HG02642 (cell line): Measurements from ENCODE around the gene TFAP2C.

Experiments
- ATAC-seq: cut with Tn5 transposase; IDR thresholded peaks from one replicate; pipeline ENCODE4 v1.9.1; 2021; ENCODE audit warnings: mild to moderate bottlenecking; ENCODE audit not compliant: unreplicated experiment, poor library complexity

TFAP2C gene

DNA sequence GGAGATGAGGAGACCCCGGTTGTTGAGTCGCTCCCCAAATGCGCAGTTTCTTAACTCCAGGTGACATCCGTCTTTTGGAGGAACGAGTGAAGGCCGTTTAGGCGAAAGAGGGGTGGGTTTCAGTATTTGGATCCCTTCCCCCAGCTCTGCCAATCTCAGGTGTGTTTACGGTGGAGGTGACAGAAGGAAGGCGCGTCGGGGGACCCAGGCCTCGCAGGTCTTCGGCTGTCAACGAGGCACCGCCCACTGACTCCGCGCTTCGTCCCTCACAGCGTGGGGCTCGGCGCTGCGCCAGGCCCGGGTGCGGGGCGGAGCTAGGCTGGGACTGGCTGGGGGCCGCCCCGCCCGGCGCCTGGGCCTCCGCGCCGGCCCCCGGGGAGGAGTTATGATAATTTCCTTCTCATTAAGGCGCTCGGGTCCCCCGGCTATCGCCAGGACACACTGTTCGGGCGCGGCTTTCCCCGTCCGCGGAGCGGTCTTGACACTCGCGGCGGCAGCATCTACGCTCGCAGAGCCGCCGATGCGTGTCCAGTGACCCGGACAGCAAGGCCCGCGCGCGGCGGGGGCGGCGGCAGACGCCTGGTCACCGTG lies at the start of gene TFAP2C:
TFAP2C (plus strand) TSS at position 434 of the 591 bp plus-strand sequence. CDS start 239 bp downstream, outside the sequence.
- ATAC-seq = no peak

DNA sequence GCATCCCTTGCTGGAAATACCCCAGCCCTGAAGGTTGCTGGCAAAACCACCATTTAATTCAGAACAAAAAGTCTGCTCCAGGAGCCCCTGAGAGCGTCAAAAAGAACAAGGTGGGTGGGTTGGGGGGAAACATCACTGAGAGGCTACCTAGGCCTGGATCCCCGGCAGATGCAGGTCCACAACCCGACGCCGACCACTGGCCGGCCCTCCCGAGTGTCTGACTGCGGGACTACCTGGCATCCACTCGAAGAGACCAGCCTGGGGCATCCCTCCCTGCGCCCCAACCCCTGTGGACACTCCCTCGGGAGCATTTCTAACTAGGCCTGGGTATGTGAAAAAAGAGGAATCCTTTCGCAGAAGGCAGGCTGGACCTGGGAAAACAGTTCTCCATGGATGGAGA lies 48.9 kb upstream of the TFAP2C start:
- ATAC-seq = no peak

DNA sequence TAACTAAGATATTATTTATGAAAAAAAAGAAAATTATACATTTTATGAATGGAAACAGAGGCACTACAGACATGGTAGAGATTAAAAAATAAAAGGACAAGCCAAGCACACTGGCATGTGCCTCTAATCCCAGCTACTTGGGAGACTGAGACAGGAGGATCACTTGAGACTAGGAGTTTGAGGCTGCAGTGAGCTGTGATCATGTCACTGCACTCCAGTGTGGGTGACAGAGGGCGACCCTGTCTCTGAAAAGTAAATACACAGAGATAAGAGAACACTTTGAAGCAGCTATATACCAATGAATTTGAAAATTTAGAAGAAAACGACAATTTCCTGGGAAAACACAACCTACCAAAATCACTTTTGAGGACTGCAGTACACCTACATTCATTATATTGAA lies 47.4 kb upstream of the TFAP2C start:
- ATAC-seq = no peak

DNA sequence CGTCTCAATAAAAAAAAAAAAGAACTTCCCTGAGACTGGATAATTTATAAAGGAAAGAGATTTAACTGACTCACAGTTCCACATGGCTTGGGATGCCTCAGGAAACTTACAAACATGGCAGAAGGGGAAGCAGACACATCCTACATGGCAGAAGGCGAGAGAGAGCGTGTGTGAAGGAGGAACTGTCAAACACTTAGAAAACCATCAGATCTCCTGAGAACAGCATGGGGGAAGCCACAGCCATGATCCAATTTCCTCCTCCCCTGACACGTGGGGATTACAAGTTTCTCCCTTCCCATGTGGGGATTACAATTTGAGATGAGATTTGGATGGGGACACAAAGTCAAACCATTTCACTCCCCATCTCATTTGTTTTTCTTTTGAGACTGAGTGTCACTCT lies 46.6 kb upstream of the TFAP2C start:
- no peak for ATAC-seq

DNA sequence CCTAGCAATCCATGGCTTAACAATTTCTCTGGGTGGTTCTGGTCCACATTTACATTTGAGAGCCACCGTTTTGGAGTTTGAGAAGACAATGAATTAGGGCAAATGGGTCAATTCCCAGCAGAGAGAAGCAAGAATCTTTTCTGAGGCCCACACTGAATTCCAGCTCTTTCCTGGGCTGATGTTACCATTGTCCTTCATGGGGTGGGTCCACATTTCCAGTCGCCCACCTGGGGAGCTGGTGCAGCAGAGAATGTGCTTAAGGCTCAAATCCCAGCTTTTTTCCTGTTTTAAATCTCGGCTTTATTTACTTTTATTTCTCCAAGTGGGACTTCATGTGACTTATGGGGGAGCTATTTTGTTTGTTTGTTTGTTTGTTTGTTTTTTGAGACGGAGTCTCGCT lies 44.2 kb upstream of the TFAP2C start:
- no peak for ATAC-seq

DNA sequence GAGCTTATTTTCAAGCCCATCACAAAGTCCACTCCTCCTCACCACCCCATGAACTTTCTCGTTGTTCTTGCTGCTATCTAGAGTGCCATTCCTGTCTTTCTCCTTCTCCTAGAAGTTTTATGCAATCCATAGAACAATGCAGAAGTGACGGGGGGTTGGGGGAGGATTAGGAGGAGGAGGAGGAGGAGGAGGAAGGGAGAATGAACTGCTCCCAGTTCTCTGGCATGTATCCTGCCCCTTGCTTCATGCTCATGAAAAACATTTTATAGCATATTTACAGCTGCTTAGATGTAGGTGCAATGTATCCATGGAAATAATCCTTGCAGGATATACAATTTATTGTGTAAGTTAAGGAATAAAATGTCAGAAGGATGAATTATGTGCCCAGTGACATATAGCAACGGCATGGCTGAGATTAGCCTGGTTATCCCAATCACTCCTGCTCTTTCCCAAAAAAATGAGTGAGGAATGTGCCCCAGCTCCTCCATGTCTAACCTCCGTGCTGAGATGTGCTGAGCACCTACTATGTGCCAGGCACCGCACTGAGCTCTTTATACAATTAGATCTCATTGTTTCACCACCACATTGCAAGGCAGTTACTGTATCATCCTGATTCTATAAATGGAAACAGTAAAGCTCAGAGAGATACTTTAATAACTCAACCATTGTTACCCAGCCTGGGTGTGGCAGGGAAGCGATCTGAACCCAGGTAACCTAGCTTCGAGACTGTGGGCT lies 41.6 kb upstream of the TFAP2C start:
- ATAC-seq = no peak

DNA sequence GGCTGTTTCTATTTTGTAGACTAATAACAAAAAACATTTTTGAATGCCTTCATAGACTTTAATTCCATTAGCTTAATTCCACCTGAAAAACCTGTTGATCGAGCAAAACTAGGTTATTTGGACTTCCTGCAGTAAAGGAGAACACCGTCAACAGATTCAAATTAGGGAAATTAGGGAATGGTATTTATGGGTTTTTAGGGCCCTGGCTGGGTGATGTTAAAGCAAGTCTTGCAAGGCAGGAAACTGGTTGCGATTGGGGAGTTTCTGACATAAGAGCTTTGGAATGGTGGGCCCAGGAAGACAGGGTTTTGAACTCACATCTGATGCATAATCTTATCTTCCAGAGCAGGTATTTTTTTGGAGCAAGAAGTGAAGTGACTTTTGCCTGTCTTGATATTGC lies 40.1 kb upstream of the TFAP2C start:
- ATAC-seq = no peak

DNA sequence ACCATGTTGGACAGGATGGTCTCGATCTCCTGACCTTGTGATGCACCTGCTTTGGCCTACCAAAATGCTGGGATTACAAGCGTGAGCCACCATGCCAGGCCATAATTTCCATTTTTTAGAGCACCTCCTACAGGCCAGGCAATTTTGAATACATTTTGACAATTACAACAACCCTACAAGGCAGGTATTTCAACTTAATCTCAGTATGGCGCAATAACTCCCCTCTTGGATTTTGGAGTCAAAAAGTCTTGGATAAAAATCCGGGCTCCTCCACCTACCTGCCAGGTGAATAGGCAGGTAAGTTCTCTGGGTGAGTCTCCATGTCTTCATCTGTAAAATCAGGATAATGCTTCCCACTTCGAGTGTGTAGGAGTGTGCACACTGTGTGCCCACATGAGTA lies 39.5 kb upstream of the TFAP2C start:
- no peak for ATAC-seq

DNA sequence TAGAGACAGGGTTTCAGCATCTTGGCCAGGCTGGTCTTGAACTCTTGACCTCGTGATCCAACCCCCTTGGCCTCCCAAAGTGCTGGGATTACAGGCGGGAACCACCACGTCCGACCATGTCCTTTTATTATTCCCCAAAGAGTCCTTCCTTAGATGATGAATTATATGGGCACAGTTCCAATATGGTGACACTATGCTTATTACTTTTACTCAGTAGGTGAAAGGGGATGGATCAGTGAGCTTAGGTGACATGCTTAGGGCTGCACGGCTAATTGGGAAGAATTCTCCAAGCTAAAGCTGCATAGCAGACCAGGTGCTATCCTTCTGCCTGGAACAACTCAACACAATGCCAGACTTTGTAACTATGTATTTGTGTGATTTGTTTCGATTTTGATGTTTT lies 38.2 kb upstream of the TFAP2C start:
- no peak for ATAC-seq

DNA sequence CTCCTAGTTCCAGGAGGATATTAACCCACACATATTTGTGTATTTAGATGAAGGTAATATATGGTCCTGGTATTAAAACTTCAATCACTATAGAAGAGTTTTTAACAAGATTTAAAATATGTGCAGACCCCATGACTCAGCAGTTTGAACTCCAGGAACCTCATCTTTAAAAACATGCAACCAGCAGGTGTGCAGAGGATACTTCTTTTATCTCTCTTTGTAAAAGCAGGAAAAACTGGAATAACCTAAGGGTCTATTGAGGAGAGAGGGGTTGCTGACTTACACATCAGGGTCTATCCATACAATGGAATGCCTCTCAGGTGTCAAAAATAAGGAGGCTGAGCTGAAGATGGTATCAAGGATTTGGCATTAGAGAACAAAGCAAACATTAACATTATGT lies 36.9 kb upstream of the TFAP2C start:
- ATAC-seq = no peak

DNA sequence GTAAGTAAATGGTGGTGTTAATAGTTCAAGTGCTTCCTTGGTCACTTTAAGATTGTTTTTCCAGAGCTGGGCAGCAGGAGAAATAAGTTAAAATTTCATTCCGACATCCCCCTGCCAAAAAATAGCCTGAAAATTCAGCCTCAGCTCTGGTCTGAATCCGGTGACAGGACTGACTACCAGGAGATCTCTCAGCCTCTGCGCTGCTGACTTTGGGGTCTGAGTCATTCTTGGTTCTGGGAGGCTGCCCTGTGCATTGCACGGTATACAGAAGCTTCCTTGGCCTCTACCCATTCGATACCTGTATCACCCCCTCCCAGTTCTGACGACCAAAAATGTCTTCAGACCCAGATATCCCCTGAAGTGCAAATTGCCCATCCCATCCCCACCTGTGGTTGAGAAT lies 36.3 kb upstream of the TFAP2C start:
- no peak for ATAC-seq

DNA sequence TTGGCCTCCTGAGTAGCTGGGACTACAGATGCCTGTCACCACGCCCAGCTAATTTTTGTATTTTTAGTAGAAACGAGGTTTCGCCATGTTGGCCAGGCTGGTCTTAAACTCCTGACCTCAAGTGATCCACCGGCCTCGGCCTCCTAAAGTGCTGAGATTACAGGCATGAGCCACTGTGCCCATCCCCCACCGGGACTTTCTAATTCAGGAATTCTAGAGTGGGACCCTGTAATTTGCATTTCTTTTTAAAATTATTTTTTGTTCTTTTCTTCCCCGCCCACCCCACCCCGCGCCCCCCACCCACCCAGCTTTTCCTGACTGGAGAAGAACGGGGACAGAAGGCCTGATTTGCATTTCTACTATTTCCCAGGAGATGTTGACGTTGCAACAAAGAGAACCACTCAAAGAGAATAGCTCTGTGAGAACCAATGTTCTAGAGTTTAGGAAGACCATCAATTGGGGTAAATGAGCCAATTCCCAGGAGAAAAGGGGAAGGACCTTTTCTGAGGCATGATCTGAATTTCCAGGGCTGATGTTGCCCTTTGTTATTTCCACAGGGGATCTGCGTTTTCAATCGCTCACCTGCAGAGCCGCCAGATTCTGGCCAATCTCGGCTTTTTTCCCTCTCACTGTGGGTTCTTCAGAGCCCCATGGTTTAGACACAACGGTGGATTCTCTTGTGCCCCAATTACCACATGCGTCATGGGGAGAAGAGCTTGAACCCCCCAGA lies 33.2 kb upstream of the TFAP2C start:
- no peak for ATAC-seq

DNA sequence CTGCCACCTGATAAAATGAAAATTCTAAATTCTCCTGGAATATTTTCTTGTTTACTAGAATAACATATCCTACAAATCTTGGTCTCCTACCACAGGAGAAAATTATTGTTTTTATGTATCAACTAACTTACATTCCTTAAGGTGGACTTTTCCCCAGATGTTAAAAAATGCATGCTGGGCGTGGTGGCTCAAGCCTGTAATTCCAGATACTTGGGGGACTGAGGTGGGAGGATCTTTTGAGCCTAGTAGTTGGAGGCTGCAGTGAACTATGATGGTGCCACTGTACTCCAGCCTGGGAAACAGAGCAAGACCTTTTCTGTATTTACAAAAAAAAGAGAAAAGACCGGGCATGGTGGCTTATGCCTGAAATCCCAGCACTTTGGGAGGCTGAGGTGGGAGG lies 27.9 kb upstream of the TFAP2C start:
- no peak for ATAC-seq

DNA sequence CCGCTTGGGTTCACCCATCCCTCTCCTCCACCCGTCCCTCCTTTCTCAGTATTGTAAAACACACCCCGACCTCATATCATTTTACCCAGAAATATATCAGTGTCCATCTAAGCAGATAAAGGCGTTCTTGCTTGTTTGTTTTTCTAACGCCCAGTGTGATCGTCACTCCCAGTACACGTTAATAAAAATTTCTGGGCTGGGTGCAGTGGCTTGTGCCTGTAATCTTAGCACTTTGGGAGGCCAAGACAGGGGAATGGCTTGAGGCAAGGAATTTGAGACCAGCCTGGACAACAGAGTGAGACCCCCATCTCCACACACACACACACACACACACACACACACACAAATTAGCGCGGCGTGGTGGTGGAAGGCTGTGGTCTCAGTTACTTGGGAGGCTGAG lies 24.4 kb upstream of the TFAP2C start:
- no peak for ATAC-seq

DNA sequence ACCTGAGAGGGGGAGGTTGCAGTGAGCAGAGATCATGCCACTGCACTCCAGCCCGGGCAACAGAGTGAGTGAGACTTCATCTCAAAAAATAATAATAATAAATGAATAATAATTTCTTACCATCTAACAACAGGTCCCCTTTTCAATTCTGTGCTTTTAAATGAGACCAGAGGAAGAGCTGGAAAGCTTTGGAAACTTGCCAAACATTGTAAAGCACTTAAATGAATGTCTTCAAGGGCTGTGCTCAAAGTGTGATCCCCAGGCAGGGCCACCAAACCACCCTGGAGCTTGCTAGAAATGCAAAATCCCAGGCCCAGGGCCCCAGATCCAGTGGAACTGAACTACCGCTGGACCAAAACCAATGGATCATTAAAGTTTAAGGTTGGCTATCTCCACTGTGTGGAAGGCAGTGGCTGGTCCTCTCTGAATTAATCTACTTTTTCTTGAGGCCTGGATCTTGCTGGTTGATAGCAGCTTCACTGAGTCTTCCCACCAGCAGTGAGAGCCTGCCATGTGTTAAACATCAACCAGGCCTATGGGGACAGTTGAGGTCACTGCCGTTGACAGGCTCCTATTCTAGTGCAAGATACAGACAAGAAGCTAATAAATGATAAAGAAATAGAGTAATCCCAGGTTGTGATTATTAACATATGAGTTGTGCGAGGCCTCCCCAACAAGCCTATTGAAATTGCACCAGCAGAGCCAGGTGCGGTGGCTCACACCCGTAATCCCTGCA lies 23.7 kb upstream of the TFAP2C start:
- no peak for ATAC-seq

DNA sequence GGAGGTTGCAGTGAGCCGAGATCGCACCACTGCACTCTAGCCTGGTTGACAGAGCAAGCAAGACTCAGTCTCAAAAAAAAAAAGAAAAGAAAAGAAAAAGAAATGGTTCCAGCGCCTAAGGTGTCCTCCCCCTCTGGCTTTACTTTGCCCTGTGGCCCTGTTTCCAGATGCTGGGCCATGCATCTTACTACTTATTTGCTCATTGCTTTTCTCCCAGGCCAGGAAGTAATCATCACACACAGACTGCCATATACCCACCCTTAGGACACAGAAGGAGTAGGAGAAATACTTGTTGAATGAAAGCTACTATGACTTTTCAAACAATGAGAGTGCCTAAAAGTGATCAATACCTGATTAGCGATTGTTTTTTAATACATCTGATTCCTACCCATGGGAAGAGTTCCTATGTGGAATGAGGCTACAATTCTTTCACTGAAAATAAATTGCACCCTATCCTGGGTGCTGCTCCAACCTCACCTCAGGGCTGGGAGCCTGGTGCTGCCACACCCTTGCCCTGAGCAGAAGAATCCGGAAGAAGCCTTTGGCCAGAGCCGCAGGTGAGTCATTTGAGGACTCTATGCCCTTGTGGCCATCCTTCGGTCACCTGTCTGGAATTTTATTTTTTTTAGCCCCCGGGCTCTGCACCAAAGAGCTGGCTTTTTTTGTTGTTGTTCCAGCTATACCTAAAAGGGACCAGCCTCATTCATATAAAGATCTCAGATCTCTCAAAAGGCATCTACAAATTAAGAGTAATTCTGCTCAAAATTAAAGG lies 22.7 kb upstream of the TFAP2C start:
- no peak for ATAC-seq

DNA sequence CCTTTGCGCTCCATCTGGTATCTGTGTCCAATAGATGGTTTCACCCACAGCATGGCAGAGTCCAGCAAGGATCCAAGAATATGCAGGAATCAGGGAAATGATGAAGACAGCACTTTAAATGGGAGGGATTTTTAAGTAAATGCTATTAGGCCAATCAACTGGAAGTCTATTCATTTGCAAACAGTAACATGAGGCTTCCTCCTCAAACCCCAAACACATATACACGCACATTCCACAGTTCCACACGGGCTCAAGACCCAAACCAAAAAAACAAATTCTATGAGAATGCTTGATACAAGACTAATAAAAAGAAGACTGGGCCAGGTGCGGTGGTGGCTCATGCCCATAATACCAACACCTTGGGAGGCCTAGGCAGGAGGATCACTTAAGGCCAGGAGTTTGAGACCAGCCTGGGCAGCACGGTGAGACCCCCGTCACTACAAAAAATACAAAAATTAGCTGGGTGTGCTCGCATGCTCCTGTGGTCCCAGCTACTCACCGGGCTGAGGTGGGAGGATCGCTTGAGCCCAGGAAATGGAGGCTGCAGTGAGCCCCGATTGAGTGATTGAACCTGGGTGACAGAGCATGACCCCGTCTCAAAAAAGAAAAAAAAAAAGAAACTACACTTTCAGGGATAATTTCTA lies 21.9 kb upstream of the TFAP2C start:
- ATAC-seq = no peak

DNA sequence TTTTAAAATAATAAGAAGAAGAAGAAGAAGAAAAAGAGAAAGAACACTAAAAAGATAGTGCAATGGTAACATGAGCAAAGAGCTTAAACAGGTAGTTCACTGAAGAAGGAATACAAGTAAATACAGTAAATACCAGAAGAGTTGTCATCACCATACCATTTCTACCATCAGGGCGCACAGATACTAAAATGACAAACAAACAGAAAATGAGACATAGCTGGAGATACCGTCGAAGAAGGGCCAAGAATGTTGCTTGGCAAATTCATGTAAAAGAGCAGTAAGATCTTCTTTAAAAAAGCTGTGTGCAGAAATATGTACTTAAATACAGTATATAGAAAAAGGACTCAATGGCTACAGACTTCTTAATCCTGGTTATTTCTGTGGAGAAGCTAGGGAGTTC lies 20.7 kb upstream of the TFAP2C start:
- no peak for ATAC-seq

DNA sequence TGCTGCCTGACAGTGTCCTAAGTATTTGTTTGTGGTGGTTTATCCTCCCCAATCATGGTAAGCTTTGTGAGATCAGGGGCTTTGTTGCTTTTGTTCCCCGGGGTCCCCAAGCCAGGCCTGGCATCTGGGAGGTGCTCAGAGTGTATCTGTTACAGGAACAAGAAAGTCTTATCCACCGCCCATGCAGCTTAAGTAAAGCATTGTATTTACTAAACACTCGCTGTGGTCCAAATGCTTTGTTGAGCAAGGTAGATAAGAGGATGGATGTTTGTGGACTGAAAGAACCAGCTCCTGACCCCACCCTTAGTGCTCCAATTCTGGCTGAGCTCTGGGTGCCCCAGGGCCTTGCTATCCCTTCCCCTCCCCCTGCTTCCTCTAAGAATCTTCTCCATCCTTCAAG lies 19.8 kb upstream of the TFAP2C start:
- no peak for ATAC-seq

DNA sequence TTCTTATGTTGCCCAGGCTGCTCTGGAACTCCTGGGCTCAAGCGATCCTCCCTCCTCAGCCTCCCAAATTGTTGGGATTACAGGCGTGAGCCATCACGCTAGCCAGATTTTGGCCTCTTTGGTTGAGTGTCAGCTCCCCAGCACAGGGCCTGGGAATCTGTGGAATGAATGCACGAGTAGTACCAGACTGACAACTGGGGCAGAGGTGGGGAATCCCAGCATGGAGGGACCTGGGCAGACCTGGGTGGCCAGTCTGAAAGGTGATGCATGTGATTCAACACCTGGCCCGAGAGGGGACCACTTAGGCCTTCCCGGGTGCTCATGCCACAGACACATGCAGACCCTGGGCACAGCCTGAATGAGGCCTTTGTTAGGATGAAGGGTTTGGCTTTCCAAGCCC lies 19.0 kb upstream of the TFAP2C start:
- ATAC-seq = no peak
